ENCODE measurements around the gene IRAK1BP1.

- TF ChIP-seq, protein P1, sequence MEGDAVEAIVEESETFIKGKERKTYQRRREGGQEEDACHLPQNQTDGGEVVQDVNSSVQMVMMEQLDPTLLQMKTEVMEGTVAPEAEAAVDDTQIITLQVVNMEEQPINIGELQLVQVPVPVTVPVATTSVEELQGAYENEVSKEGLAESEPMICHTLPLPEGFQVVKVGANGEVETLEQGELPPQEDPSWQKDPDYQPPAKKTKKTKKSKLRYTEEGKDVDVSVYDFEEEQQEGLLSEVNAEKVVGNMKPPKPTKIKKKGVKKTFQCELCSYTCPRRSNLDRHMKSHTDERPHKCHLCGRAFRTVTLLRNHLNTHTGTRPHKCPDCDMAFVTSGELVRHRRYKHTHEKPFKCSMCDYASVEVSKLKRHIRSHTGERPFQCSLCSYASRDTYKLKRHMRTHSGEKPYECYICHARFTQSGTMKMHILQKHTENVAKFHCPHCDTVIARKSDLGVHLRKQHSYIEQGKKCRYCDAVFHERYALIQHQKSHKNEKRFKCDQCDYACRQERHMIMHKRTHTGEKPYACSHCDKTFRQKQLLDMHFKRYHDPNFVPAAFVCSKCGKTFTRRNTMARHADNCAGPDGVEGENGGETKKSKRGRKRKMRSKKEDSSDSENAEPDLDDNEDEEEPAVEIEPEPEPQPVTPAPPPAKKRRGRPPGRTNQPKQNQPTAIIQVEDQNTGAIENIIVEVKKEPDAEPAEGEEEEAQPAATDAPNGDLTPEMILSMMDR (IDR thresholded peaks at IDR 0.05), result no peak
- TF ChIP-seq POLR2AphosphoS5 (IDR thresholded peaks at IDR 0.05; ENCODE audit: low read depth, low read length) (no peak), REST (IDR thresholded peaks at IDR 0.05; ENCODE audit: insufficient read depth in 1 of 2, low read depth in 2 of 2, low read length in 1 of 2) (no peak), TCF7L2 (IDR thresholded peaks at IDR 0.05; ENCODE audit: low read depth, low read length) (no peak), SIN3A (IDR thresholded peaks at IDR 0.05; ENCODE audit: borderline replicate concordance, insufficient read depth, low read depth, low read length) (no peak)
These were observed 75.1 kb downstream of the IRAK1BP1 start for GRCh38 chr6:78942446-78942845.
